ENCODE data around the gene CRAMP1. TPM values are rescaled to one million over a fixed set of nuclear protein-coding genes. Genes with fewer than 3 reads are reported as not detected.

Gene CRAMP1
- total RNA-seq, 1 donor from 2014 or later = 22.4 TPM

DNA sequence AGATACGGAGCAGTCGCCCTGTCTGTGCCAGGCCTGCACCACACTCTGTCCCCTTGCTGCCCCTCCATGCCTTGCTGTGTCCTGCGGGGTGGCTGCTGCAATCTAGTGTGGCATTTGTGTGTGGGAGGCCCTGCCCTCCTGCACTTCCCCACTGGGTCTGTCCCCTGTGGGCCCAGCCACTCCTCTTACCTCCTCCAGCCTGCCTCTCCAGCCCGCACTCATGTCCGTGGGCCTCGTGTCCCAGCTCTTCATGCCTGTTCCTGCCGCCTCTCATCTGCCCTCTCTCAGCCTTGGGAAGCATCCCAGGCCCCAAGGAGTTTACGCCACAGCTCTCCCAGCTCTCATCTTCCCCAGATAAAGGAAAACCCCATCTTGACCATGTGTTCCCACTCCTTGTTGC lies 26.6 kb downstream of the CRAMP1 start:
- intact Hi-C loops (cut with micrococcal nuclease) = no loop called here
- TF ChIP-seq, protein P1, sequence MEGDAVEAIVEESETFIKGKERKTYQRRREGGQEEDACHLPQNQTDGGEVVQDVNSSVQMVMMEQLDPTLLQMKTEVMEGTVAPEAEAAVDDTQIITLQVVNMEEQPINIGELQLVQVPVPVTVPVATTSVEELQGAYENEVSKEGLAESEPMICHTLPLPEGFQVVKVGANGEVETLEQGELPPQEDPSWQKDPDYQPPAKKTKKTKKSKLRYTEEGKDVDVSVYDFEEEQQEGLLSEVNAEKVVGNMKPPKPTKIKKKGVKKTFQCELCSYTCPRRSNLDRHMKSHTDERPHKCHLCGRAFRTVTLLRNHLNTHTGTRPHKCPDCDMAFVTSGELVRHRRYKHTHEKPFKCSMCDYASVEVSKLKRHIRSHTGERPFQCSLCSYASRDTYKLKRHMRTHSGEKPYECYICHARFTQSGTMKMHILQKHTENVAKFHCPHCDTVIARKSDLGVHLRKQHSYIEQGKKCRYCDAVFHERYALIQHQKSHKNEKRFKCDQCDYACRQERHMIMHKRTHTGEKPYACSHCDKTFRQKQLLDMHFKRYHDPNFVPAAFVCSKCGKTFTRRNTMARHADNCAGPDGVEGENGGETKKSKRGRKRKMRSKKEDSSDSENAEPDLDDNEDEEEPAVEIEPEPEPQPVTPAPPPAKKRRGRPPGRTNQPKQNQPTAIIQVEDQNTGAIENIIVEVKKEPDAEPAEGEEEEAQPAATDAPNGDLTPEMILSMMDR (IDR thresholded peaks at IDR 0.05) = no peak
- no peaks in the 10 kb centered on the region for H3K27me3 Mint-ChIP-seq
- H3K9me3 Mint-ChIP-seq = no peaks in the 10 kb centered on the region
- H3K4me1 Mint-ChIP-seq = no peaks in the 10 kb centered on the region
- H3K36me3 Mint-ChIP-seq (ENCODE audit: low read depth) = peaks cover 82% of the 10 kb centered on the region
- ChIA-PET POLR2A (no interaction called here), CTCF (no interaction called here)
- ATAC-seq (ENCODE audit: low read depth) (no peak), DNase-seq (no peak)
- no peak overlapping the region for H3K4me3 Mint-ChIP-seq
- H3K27ac Mint-ChIP-seq = no peak overlapping the region

DNA sequence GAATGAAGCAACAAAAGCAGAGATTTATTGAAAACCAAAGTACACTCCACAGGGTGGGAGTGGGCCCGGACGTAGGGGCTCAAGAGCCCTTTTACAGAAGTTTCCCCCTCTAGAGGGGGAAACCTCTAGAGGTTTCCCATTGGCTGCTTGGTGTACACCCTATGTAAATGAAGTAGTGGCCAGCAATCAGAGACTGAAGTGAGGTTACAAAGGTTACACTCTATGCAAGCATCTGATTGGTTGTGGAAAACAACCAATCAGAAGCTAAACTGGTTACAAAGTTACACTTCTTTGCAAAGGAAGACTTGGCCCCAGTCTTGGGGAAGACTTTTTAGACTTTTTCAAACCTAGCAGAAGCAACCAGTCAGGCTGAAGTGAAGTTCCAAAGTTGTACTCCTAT lies 27.1 kb downstream of the CRAMP1 start:
- DNase-seq = no peak
- CTCF ChIA-PET = no interaction called here

DNA sequence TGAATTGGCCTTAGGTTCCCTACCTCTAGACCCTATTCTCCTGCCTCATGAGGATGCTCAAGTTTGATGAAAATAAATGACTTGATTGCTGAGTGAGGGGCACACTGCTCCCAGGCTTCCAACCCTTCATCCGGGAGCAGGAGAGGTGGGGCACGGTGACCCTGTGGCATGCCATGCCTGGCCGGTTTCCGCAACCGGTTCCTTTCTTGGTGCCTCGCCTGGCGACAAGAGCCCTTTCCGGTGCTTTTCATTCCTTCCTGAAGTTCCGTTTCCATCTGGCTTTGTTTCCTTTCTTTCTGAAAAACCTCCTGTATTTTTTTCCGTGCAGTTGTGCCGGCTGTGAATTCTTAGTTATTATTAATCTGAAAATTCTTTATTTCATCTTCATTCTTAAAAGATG lies 27.7 kb downstream of the CRAMP1 start:
- H3K27me3 Mint-ChIP-seq = no peaks in the 10 kb centered on the region
- ChIA-PET CTCF (no interaction called here), POLR2A (no interaction called here)
- no peaks in the 10 kb centered on the region for H3K9me3 Mint-ChIP-seq
- no peak overlapping the region for H3K27ac Mint-ChIP-seq
- intact Hi-C loops (cut with micrococcal nuclease) = no loop called here
- TF ChIP-seq, protein P1 (IDR thresholded peaks at IDR 0.05) = no peak
- H3K4me1 Mint-ChIP-seq = peaks cover 4% of the 10 kb centered on the region
- no peak for DNase-seq
- peaks cover 77% of the 10 kb centered on the region for H3K36me3 Mint-ChIP-seq (ENCODE audit: low read depth)
- no peak overlapping the region for H3K4me3 Mint-ChIP-seq
- ATAC-seq (ENCODE audit: low read depth) = no peak

More for the DNA sequence above, 27.1 kb downstream of the CRAMP1 start:
- POLR2A ChIA-PET = no interaction called here
- no peak overlapping the region for H3K27ac Mint-ChIP-seq
- intact Hi-C loops (cut with micrococcal nuclease) = no loop called here
- peaks cover 1% of the 10 kb centered on the region for H3K4me1 Mint-ChIP-seq
- TF ChIP-seq, protein P1 (IDR thresholded peaks at IDR 0.05) = no peak
- ATAC-seq (ENCODE audit: low read depth) = no peak
- H3K4me3 Mint-ChIP-seq = no peak overlapping the region
- H3K36me3 Mint-ChIP-seq (ENCODE audit: low read depth) = peaks cover 79% of the 10 kb centered on the region
- no peaks in the 10 kb centered on the region for H3K9me3 Mint-ChIP-seq
- H3K27me3 Mint-ChIP-seq = no peaks in the 10 kb centered on the region

DNA sequence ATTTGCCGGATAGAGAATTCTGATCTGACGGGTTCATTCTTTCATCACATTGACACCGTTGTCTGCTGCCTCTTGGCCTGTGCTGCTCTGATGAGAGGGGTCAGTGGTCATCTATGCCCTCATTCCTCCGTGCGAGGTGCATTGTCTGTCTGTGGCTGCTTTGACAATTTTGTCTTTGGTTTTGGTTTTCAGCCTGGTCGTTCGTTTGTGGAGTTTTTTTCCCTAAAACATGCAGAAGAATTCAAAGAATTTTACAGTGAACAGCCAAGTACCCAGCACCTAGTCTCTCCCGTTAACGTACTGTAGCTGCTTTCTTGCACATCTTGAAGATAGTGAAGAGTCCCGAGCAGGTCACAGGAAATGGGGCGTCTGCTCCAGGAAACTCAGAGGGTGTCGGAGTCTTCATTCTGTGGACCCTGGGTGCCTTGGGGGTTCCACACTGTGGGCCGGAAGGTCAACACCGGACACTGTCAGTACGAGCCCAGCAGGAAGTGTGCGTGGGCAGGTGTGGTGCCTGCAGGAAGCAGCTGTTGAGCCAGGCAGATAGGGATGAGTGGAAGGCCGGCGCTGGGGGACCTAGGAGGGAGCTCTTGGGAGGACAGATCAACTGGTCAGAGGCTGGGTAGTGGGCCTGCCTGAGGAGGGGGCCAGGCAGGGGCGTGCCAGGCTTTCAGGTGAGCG lies 28.2 kb downstream of the CRAMP1 start:
- CTCF ChIA-PET = no interaction called here
- Mint-ChIP-seq H3K27ac (no peak overlapping the region), H3K4me3 (no peak overlapping the region), H3K4me1 (peaks cover 4% of the 10 kb centered on the region), H3K27me3 (no peaks in the 10 kb centered on the region), H3K36me3 (ENCODE audit: low read depth) (peaks cover 73% of the 10 kb centered on the region), H3K9me3 (no peaks in the 10 kb centered on the region)
- TF ChIP-seq, protein P1 (IDR thresholded peaks at IDR 0.05) = no peak
- POLR2A ChIA-PET = no interaction called here
- DNase-seq (no peak), ATAC-seq (ENCODE audit: low read depth) (no peak)
- intact Hi-C loops (cut with micrococcal nuclease) = no loop called here

DNA sequence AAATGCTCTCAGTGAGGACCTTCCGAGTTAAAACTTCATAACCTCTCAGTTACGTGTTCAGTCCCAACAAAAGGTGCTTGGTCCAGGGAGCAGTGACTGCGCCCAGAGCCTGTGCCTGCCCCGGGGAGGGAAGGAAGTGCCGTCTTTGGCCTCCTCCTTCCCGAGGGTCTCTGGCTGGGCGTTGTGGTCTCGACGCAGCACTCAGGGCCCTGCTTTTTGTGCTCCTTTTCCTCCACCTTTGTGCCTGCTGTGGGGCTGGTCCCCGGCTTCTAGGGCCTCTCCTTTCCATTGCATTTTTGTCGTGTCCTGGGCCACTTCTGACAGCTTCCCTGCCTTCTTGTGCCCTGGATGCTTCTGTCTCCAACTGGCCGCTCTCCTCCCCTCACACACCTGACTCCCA lies 29.1 kb downstream of the CRAMP1 start:
- DNase-seq (no peak), ATAC-seq (ENCODE audit: low read depth) (no peak)
- Mint-ChIP-seq H3K36me3 (ENCODE audit: low read depth) (peaks cover 77% of the 10 kb centered on the region), H3K4me1 (peaks cover 8% of the 10 kb centered on the region), H3K27me3 (no peaks in the 10 kb centered on the region), H3K27ac (no peak overlapping the region), H3K4me3 (no peak overlapping the region), H3K9me3 (no peaks in the 10 kb centered on the region)
- intact Hi-C loops (cut with micrococcal nuclease) = no loop called here
- CTCF ChIA-PET = no interaction called here
- POLR2A ChIA-PET = no interaction called here
- TF ChIP-seq, protein P1 (IDR thresholded peaks at IDR 0.05) = no peak

Measured in activated B cell treated with CpG ODN at 0.5 μM for 24 hours (primary cell).